Measurements from ENCODE around the gene TXLNB. TPM values are rescaled to one million over a fixed set of nuclear protein-coding genes. Genes with fewer than 3 reads are reported as not detected.

Gene TXLNB
- total RNA-seq, 1 experiment from 2014 or later = not detected

DNA sequence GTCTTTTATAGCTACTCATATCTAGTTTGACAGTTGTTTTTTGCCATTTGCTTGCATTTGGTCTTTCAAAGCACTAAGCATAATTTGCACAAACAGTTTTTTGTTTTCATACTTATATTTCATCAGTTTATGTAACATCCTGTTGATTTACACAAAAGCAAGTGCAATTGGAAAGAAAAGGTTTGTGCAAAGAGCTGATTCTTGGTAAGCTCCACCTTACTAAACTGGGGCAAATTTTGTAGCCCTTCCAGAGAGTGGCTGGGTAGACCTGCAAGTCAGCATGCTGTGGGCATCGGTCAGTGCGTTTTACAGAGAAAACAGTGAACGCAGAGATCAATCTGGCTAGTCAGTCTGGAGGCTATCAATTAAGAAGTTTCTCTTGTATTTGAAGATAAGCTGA lies 34.5 kb downstream of the TXLNB start:
- Histone ChIP-seq H3K27ac (ENCODE audit: low read depth, low read length, poor library complexity, severe bottlenecking) (no peak overlapping the region), H3K36me3 (ENCODE audit: insufficient read depth, low read length, poor library complexity, severe bottlenecking) (no peaks in the 10 kb centered on the region), H3K27me3 (replicated peaks; ENCODE audit: insufficient read depth, low read depth, low read length, poor library complexity) (no peaks in the 10 kb centered on the region), H3K4me3 (ENCODE audit: low read depth, low read length, poor library complexity, severe bottlenecking) (no peak overlapping the region), H3K4me1 (ENCODE audit: insufficient read depth, low read length, poor library complexity, severe bottlenecking) (no peaks in the 10 kb centered on the region), H3K9me3 (ENCODE audit: low read depth, low read length, poor library complexity, severe bottlenecking) (no peaks in the 10 kb centered on the region)
- CTCF ChIA-PET = no interaction called here
- TF ChIP-seq CTCF (conservative IDR thresholded peaks at IDR 0.05; ENCODE audit: low read depth, low read length) (no peak), EZH2 (IDR thresholded peaks at IDR 0.05; ENCODE audit: borderline replicate concordance, low read depth, low read length, poor library complexity, severe bottlenecking) (no peak)
- DNase-seq (ENCODE audit: low spot score) = no peak
- no TSS peak for BruUV-seq (replicated peaks)
- intact Hi-C loops (cut with micrococcal nuclease; ENCODE audit: unreplicated experiment) = no loop called here
- POLR2A ChIA-PET (ENCODE audit: low non-redundant PET) = no interaction called here

- no TSS peak for BruUV-seq (replicated peaks)
- H3K36me3 ChIP-seq (ENCODE audit: insufficient read depth, low read length, poor library complexity, severe bottlenecking) = no peaks in the 10 kb centered on the region
- no peak overlapping the region for H3K27ac ChIP-seq (ENCODE audit: low read depth, low read length, poor library complexity, severe bottlenecking)
- no peaks in the 10 kb centered on the region for H3K27me3 ChIP-seq (replicated peaks; ENCODE audit: insufficient read depth, low read depth, low read length, poor library complexity)
- no peak overlapping the region for H3K4me3 ChIP-seq (ENCODE audit: low read depth, low read length, poor library complexity, severe bottlenecking)
- ChIA-PET CTCF (no interaction called here), POLR2A (ENCODE audit: low non-redundant PET) (no interaction called here)
- H3K4me1 ChIP-seq (ENCODE audit: insufficient read depth, low read length, poor library complexity, severe bottlenecking) = no peaks in the 10 kb centered on the region
- DNase-seq (ENCODE audit: low spot score) = no peak
- TF ChIP-seq CTCF (conservative IDR thresholded peaks at IDR 0.05; ENCODE audit: low read depth, low read length) (no peak), EZH2 (IDR thresholded peaks at IDR 0.05; ENCODE audit: borderline replicate concordance, low read depth, low read length, poor library complexity, severe bottlenecking) (no peak)
- intact Hi-C loops (cut with micrococcal nuclease; ENCODE audit: unreplicated experiment) = no loop called here
- no peaks in the 10 kb centered on the region for H3K9me3 ChIP-seq (ENCODE audit: low read depth, low read length, poor library complexity, severe bottlenecking)
Observed at GRCh38 chr6:139256087-139256486, 35.7 kb downstream of the TXLNB start.

- no peak overlapping the region for H3K4me3 ChIP-seq (ENCODE audit: low read depth, low read length, poor library complexity, severe bottlenecking)
- BruUV-seq (replicated peaks) = no TSS peak
- no peak overlapping the region for H3K27ac ChIP-seq (ENCODE audit: low read depth, low read length, poor library complexity, severe bottlenecking)
- CTCF ChIA-PET = no interaction called here
- H3K9me3 ChIP-seq (ENCODE audit: low read depth, low read length, poor library complexity, severe bottlenecking) = no peaks in the 10 kb centered on the region
- intact Hi-C loops (cut with micrococcal nuclease; ENCODE audit: unreplicated experiment) = no loop called here
- TF ChIP-seq EZH2 (IDR thresholded peaks at IDR 0.05; ENCODE audit: borderline replicate concordance, low read depth, low read length, poor library complexity, severe bottlenecking) (no peak), CTCF (conservative IDR thresholded peaks at IDR 0.05; ENCODE audit: low read depth, low read length) (no peak)
- H3K4me1 ChIP-seq (ENCODE audit: insufficient read depth, low read length, poor library complexity, severe bottlenecking) = no peaks in the 10 kb centered on the region
- no peak for DNase-seq (ENCODE audit: low spot score)
- no peaks in the 10 kb centered on the region for H3K36me3 ChIP-seq (ENCODE audit: insufficient read depth, low read length, poor library complexity, severe bottlenecking)
- POLR2A ChIA-PET (ENCODE audit: low non-redundant PET) = no interaction called here
- no peaks in the 10 kb centered on the region for H3K27me3 ChIP-seq (replicated peaks; ENCODE audit: insufficient read depth, low read depth, low read length, poor library complexity)
Observed at GRCh38 chr6:139254196-139254595, 37.6 kb downstream of the TXLNB start.

Data from A673 (cell line).